Measurements from ENCODE around the gene ITPKA. TPM values are rescaled to one million over a fixed set of nuclear protein-coding genes. Genes with fewer than 3 reads are reported as not detected.
A peak's percentile ranks its signal among the peaks of the same experiment; 100 is the strongest.

Gene ITPKA
- total RNA-seq, 6 donors from 2014 or later: 0.30 to 5.2 (median 0.95) TPM; not detected in 2

DNA sequence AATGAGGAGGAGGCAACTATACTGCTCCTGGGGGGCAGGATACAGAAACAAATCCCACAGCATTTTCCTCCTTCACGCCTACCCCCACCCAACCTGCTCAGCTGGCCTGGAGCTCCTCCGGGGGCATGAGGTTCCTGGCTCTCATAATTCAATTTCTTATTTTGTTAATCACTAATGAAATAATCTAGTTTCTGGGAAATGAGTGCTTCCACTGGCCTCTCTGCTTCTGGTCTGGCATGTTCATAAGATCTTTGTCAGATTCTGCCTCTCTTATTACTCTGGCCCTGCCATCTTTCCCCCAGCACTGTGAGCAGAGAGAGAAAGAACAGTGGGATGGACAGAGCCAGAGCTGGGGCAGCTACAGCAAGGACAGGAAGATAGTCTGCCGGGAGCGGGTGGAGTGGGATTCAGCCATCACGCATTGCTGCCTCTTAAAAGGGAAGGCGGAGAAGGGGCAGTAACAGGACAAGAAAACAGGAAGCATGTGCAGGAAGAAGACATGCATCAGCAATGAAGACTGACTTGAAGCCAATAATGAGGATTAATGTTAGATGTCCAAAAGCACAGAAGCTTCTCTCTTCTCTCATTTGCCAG is 36.8 kb downstream of the ITPKA start:
- H3K36me3 ChIP-seq: peaks cover 7 to 92% (median 73%) of the 10 kb centered on the region in 4 donors
- DNase-seq (no peak), ATAC-seq (ENCODE audit: low FRiP score in 2 of 2) (no peak)
- WGBS, 2 donors: 63 to 64% methylated on average over 6 of the region's 6 CpGs
- no peaks in the 10 kb centered on the region for H3K9me3 ChIP-seq
- H3K27ac ChIP-seq: peak overlapping the region in 1 of 4 donors; percentile 52
- H3K4me1 ChIP-seq: peaks cover 0 to 9% (median 2%) of the 10 kb centered on the region in 4 donors
- TF ChIP-seq EP300 (IDR thresholded peaks at IDR 0.05) (no peak), POLR2AphosphoS5 (IDR thresholded peaks at IDR 0.05) (no peak), POLR2A (IDR thresholded peaks at IDR 0.05) (no peak)
- TF ChIP-seq, protein P1, sequence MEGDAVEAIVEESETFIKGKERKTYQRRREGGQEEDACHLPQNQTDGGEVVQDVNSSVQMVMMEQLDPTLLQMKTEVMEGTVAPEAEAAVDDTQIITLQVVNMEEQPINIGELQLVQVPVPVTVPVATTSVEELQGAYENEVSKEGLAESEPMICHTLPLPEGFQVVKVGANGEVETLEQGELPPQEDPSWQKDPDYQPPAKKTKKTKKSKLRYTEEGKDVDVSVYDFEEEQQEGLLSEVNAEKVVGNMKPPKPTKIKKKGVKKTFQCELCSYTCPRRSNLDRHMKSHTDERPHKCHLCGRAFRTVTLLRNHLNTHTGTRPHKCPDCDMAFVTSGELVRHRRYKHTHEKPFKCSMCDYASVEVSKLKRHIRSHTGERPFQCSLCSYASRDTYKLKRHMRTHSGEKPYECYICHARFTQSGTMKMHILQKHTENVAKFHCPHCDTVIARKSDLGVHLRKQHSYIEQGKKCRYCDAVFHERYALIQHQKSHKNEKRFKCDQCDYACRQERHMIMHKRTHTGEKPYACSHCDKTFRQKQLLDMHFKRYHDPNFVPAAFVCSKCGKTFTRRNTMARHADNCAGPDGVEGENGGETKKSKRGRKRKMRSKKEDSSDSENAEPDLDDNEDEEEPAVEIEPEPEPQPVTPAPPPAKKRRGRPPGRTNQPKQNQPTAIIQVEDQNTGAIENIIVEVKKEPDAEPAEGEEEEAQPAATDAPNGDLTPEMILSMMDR (IDR thresholded peaks at IDR 0.05): no peak
- no peaks in the 10 kb centered on the region for H3K27me3 ChIP-seq
- no peak overlapping the region for H3K4me3 ChIP-seq

DNA sequence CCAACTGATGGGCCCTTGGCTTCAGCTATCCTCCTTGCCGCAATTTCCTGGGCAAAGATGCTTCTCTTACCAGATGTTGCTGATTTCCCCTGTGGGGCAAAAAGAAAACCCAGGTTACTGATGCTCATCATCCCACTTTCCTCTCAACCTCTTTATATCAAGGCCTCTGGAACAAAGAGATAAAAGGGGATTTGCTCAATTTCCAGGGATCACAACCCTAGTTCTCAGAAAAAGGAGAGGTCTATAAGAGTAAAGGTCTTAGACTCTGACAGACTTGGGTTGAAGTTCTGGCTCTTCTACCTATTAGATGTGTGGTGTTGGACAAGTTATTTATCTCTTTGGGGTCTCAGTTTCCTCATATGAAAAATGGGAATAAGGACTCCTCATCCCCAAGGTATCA is 41.9 kb downstream of the ITPKA start:
- H3K36me3 ChIP-seq: peaks cover 0 to 54% (median 39%) of the 10 kb centered on the region in 4 donors
- no peak overlapping the region for H3K27ac ChIP-seq
- DNase-seq (no peak), ATAC-seq (ENCODE audit: low FRiP score in 2 of 2) (no peak)
- WGBS, 2 donors: 92 to 100% methylated on average over 1 of the region's 1 CpG
- no peaks in the 10 kb centered on the region for H3K9me3 ChIP-seq
- H3K4me1 ChIP-seq: peaks cover 0 to 5% (median 2%) of the 10 kb centered on the region in 4 donors
- TF ChIP-seq POLR2A (IDR thresholded peaks at IDR 0.05) (no peak), EP300 (IDR thresholded peaks at IDR 0.05) (no peak), POLR2AphosphoS5 (IDR thresholded peaks at IDR 0.05) (no peak)
- TF ChIP-seq, protein P1 (IDR thresholded peaks at IDR 0.05): no peak
- H3K27me3 ChIP-seq: no peaks in the 10 kb centered on the region
- H3K4me3 ChIP-seq: no peak overlapping the region

DNA sequence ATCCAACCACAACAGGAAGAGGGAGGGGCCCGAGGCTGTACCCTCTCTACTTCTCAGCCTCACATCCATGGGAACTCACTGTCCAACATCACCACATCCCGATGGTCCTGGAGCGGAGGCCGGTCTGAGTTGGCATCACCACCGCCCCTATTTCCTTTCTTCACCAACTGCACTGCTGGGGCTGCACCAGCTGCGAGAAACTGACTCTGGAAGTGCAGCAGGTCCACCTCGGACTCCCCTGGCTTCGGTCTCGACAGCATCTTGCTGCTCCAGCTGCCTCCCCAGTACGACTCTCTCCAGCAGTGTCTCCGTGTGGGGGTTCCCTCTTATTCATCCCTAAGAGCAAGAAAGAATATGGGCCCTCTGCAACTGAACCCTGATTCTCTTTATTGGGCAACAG is 43.2 kb downstream of the ITPKA start:
- Histone ChIP-seq H3K36me3 (peaks cover 0 to 47% (median 35%) of the 10 kb centered on the region in 4 donors), H3K4me1 (no peaks in the 10 kb centered on the region), H3K4me3 (no peak overlapping the region), H3K27me3 (no peaks in the 10 kb centered on the region), H3K9me3 (no peaks in the 10 kb centered on the region), H3K27ac (no peak overlapping the region)
- ATAC-seq (ENCODE audit: low FRiP score in 2 of 2) (no peak), DNase-seq (no peak)
- TF ChIP-seq POLR2AphosphoS5 (IDR thresholded peaks at IDR 0.05): no peak
- 88% methylated on average over 7 to 11 of the region's 11 CpGs for WGBS, 2 donors

DNA sequence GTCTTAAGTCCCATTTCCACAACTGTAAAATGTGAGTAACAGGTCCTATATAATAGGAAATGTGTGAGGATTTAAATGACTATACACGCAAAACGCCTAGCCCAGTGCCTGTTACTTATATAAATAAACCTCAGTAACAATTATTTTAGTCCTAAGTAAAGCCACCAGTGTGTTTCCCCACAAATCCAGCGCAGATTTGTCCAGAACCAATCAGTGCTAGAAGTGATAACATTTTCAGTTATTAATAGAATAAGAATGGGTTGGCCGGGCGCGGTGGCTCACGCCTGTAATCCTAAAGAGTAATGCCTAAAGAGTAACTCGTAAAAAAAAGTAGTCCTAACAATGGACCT is 49.8 kb downstream of the ITPKA start:
- ATAC-seq (ENCODE audit: low FRiP score in 2 of 2) (no peak), DNase-seq (no peak)
- Histone ChIP-seq H3K4me3 (peak overlapping the region; percentile 62 to 100 (median 80)), H3K4me1 (peaks cover 4 to 11% (median 9%) of the 10 kb centered on the region in 4 donors), H3K36me3 (no peaks in the 10 kb centered on the region), H3K9me3 (no peaks in the 10 kb centered on the region), H3K27ac (peak overlapping the region; percentile 65 to 87 (median 81)), H3K27me3 (no peaks in the 10 kb centered on the region)
- 6 to 8% methylated on average over 8 of the region's 8 CpGs for WGBS, 2 donors
- TF ChIP-seq POLR2AphosphoS5 (IDR thresholded peaks at IDR 0.05): no peak

DNA sequence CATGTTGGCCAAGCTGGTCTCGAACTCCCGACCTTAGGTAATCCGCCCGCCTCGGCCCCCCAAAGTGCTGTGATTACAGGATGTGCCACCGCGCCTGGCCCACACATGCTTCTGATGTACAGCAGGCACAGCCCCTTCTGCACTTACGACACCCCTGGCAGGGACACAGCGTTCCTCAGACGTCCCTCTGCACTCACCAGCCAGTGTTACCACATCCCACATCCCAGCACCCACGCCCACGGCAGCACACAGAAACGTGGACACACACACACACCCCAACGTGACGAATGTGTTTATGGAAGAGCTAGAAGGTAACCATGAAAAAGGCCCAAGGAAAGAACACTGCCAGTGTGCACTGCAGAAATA is 51.0 kb downstream of the ITPKA start:
- WGBS, 2 donors: 71% methylated on average over 14 of the region's 15 CpGs
- Histone ChIP-seq H3K4me3 (peak overlapping the region in 3 of 4 donors; percentile 62 to 80 (median 79)), H3K27me3 (no peaks in the 10 kb centered on the region), H3K9me3 (no peaks in the 10 kb centered on the region), H3K27ac (peak overlapping the region in 2 of 4 donors; percentile 83 to 87), H3K4me1 (peaks cover 4 to 11% (median 9%) of the 10 kb centered on the region in 4 donors), H3K36me3 (no peaks in the 10 kb centered on the region)
- ATAC-seq (ENCODE audit: low FRiP score in 2 of 2) (peak; percentile 47 to 77), DNase-seq (peak in 1 of 2 donors; percentile 68)
- TF ChIP-seq POLR2AphosphoS5 (IDR thresholded peaks at IDR 0.05): peak; percentile 39 to 56
- TF ChIP-seq, protein P1 (IDR thresholded peaks at IDR 0.05): no peak
- peak in 1 of 4 donors; percentile 31 for TF ChIP-seq EP300 (IDR thresholded peaks at IDR 0.05)
- TF ChIP-seq POLR2A (IDR thresholded peaks at IDR 0.05): no peak

DNA sequence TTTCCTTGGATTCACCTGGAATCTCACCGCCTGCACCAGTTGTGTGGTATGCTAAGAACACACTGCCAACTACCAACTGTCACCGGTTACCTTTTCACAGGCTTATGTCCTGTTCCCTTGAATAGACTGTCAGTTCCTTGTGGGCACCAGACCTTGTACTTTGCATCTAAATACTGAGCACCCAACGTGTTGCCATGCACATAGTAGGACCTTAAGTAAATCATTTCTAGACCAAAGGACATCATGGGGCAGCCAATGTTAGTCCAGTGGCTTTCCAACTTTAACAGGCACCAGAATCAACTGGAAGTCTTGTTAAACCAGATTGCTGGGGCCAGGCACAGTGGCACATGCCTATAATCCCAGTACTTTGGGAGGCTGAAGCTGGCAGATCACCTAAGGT is 51.5 kb downstream of the ITPKA start:
- DNase-seq (no peak), ATAC-seq (ENCODE audit: low FRiP score in 2 of 2) (no peak)
- TF ChIP-seq, protein P1 (IDR thresholded peaks at IDR 0.05): no peak
- no peak for TF ChIP-seq POLR2AphosphoS5 (IDR thresholded peaks at IDR 0.05)
- TF ChIP-seq EP300 (IDR thresholded peaks at IDR 0.05): no peak
- TF ChIP-seq POLR2A (IDR thresholded peaks at IDR 0.05): no peak
- WGBS, 2 donors: 87 to 97% methylated on average over 3 of the region's 3 CpGs
- Histone ChIP-seq H3K9me3 (no peaks in the 10 kb centered on the region), H3K36me3 (no peaks in the 10 kb centered on the region), H3K4me3 (no peak overlapping the region), H3K27ac (no peak overlapping the region), H3K4me1 (peaks cover 4 to 11% (median 9%) of the 10 kb centered on the region in 4 donors), H3K27me3 (no peaks in the 10 kb centered on the region)

Measured in upper lobe of left lung (tissue), 6 donors.